Epithelial cell of prostate (primary cell): ENCODE results near the gene ACAP3.
A peak's percentile ranks its signal among the peaks of the same experiment; 100 is the strongest.

Experiments used
- DNase-seq: peaks from one replicate; pipeline ENCODE4 v3.0.0-alpha.2; 2011; ENCODE audit warnings: low read depth, low spot score
- H3K27ac ChIP-seq: fragments of 450-650 bp; 2 replicates; pipeline ENCODE4 v1.5.1; 2017; ENCODE audit warnings: mild to moderate bottlenecking

Gene ACAP3

GRCh38 chr1:1307923-1308755, at the start of gene ACAP3, which contains the start of gene PUSL1:
ACAP3 (minus strand) TSS chr1:1307930; CDS start chr1:1307815, 115 bp downstream.
PUSL1 (plus strand) TSS chr1:1308597; CDS start chr1:1308644, 47 bp downstream.
- peak; percentile 70 for DNase-seq
- peak within 1 kb of the TSS; percentile 87 for H3K27ac ChIP-seq

- no peak overlapping the region for H3K27ac ChIP-seq
- DNase-seq: no peak
Measured at GRCh38 chr1:1356796-1357401, 49.2 kb upstream of the ACAP3 start.

DNA sequence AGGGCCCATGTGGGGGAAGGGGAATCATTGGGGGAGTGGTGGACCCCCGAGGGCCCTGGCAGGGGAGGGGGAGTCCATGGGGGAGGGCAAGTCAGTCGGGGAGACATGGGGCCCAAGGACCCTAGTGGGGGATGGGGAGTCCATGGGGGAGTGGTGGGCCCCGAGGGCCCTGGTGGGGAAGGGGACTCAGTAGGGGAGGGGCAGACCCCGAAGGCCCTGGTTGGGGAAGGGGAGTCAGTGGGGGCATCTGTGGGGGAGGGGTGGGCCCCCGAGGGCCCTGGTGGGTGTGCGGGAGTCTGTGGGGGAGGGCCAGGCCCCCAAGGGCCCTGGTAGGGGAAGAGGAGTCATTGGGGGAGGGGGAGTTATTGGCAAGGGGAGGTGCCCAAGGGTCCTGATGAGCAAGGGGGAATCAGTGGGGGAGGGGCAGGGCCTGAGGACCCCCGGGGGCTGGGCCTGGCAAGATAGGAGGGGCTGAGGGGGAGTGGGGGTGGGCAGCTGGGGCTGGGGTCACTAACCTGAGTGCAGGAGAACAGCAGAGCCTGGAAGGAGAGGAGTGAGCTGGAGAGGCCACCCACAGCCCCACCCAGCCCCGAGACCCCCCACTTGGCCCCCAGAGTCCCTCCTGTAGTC, 48.6 kb upstream of the ACAP3 start:
- no peak overlapping the region for H3K27ac ChIP-seq
- DNase-seq: no peak

- DNase-seq: no peak
- no peak overlapping the region for H3K27ac ChIP-seq
Measured at GRCh38 chr1:1355416-1355815, 47.7 kb upstream of the ACAP3 start.

GRCh38 chr1:1354271-1355247, 46.8 kb upstream of the ACAP3 start:
- DNase-seq: no peak
- H3K27ac ChIP-seq: no peak overlapping the region

- no peak overlapping the region for H3K27ac ChIP-seq
- no peak for DNase-seq
Measured at GRCh38 chr1:1353389-1354151, 45.8 kb upstream of the ACAP3 start.

DNA sequence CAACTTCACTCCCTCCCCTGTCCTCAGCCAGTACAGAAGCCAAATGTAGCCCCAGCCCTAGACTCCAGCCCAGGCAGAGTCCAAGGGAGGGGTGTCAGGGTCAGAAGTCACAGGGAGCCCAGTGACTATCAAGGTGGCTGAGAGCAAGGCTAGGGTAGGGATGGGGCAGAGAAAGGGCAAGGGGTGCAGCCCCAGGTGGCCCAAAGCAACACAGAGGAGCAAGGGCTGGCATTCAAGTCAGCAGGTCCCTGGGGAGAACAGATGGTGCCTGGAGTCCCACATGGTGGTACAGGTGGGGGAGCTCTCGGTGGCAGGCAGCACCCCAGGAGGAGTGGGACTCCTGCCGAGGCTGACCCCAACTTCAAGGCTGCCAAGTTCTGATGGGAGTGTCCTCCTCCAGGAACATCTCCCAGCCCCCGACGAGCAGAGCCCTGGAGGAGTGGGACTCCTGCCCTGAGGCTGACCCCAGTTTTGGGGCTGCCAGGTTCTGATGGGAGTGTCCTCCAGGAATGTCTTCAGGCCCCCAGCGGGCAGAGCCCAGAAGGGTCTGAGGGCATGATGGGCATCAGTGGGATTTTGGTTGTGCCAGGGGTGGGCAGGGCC, 45.2 kb upstream of the ACAP3 start:
- DNase-seq: no peak
- H3K27ac ChIP-seq: no peak overlapping the region

DNA sequence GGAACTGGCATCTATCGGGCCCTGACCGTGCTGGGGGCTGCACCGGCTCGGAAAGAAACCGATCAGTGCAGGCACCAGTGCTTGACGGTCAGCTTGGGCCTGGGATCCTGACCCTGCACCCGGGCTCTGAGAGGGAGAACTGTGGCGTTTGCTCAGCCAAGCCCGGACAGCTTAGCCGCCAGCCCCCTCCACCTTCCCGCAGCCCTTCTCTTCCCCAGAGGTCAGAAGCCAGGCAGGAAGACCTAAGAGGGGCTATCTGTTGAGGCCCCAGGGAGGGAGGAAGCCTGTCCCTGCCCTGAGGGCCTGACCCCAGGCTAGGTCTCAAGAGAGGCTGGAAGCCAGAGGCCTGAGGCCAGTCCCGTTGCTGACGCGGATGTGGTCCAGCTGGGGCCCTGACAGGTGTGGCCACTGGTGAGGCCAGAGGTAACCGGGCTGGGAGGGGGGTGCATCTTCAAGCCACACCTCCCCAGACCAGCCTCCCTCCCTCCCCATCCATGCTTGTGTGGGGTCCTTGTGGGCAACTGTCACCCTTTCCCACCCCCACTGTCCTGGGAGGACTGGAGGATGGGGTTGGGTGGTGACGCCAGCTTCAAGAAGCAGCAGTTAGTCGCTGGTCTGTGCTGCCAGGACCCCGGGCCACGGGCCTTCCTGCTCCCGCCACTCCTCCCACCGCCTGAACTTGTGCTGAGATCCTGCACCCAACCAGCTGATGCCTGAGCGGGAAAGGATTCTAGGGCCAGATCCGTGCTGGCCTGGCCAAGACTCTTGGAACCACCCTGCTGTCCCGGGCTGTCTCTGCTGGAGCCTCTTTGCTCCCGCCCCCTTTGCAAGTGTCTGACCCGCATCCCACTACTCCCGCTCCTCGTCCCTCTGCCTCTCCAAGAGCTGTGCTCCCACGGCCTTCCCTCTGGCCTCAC, 44.0 kb upstream of the ACAP3 start:
- H3K27ac ChIP-seq: no peak overlapping the region

DNA sequence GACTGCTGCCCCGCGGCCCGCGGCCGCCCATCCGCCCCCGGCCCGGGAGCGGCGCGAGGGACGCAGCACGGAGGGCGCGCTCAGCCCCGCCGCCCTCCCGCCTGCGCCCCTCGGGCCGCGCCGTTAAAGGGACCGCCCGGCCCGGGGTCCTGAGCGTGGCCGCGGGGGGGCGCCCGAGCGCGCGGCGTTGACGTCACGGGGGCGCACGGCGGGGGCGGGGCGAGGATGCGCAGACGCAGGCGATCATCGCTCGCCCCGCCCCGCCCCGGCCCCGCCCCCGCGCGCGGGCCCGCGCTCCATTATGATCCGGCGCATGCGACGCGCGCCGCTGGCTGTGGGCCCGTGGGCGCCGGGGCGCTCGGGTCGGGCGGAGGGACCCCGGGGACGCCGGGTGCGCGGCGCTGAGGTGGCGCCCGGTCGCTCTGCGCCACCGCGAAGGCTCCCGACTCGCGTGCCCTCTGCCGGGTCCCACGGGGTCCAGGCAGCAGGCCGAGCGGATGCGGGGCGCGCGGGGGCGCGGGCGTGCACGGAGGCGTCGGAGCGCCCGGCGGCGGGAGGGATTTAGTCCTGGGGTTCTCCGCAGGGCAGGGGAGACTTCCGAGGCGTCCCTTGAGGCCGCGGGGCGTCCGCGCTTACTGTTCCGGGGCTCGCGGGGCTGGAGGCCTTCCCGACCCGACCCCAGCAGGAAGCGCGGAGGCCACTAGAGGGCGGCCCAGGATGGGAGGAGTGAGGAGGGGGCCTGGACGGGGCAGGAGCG, 41.7 kb upstream of the ACAP3 start, which contains the start of gene DVL1:
TSS of gene DVL1 (minus strand) at position 163 of the 757 bp plus-strand sequence. CDS start 353 bp downstream, outside the sequence.
- DNase-seq: no peak
- peak within 1 kb of the TSS; percentile 98 for H3K27ac ChIP-seq

More for the DNA sequence above, 44.0 kb upstream of the ACAP3 start:
- no peak for DNase-seq

DNA sequence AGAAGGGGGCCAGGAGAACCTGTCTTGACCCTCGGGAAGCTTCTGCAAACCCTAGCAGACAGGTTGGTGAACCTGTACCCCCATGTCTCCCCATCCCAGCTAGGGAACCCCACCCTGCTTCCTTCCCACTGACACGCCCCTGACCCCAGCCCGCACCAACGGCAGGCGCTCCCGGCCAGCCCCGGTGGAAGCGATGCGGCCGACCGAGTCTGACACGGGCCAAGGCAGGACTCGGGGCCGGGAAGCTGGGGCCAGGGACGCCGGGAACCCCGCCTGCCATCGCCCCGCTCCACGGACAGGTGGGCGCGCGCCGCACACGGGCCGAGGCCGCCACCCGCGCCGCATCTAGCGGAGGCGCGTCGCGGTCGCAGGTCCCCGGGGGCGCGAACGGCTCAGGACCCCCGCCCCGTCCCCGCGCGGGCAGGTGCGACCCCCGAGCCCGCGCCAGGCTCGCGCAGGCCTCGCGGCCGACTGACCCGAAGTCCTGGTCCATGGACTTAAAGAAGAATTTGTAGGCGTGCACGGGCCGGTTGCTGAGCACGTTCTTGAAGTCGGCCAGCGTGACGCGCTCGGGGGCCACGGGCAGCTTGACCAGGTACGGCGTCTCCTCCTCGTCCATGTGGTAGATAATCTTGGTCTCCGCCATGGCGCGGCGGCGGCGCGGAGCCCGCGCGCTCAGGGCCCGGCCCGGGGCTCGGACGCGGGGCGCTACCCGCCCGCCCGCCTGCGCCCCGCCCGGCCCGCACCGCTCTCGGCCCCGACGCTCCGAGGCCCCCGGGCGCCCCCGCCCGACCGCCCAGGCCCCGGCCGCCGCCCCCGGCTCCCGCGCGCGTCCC, 40.9 kb upstream of the ACAP3 start:
- peak overlapping the region; percentile 98 for H3K27ac ChIP-seq
- no peak for DNase-seq

- no peak for DNase-seq
- H3K27ac ChIP-seq: peak overlapping the region; percentile 98
Measured at GRCh38 chr1:1347663-1348419, 40.1 kb upstream of the ACAP3 start.

DNA sequence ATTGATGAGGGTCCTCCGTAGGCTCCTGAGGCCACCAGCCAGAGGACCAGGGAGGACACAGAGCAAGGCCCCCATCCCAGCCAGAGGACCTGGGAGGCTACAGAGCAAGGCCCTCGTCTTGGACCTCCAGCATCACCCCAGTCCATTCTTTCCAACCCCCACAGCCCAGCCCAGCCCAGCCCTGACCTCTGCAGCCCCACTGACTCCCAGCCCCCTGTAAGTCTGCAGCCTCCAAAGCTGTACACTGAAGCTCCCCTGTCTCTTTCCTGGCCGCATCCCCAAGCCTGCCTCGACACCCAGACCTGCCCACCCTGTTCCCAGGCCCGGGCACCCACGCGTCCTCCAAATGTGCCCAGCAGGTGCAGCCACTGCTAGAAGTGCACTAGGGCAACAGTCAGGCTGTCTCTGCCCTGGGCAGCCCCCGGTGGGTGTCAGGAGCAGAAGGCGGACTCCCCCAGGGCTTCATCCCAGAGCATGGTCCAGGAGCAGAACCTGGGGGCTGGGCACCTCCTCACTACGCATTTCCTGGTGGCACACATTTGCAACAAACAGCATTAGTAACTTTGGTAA, 39.4 kb upstream of the ACAP3 start:
- peak overlapping the region; percentile 98 for H3K27ac ChIP-seq
- DNase-seq: no peak

GRCh38 chr1:1346501-1346890, 38.8 kb upstream of the ACAP3 start:
- H3K27ac ChIP-seq: peak overlapping the region; percentile 98
- DNase-seq: no peak

DNA sequence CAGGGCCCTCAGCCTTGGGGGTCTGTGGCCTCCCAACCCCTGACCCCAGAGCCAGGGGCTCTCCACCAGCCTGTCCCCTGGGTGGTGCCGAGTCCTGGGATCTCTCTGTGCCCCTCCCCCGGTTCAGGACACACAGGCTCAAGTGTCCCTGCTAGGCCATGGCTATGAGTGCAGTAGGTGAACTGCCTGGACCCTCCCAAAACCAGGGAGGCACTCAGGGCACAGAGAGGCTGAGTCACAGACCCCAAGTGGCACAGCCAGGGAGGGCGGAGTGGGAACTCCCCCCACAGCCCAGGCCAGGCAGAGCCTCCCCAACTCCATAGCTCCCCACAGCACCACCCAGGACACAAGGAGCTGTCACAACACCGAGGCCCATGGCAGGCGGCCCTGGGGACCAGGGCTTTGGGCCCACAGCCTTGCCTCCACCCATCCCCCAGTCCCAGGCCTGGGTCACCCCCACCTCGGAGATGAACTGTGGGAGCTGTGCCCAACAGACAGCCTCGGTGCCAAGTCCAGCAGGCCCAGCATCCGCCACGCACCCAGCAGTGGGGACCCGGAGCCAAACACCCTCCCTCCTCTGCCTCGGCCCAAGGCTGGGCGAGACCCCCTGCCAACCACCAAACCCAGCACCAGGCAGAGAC, 38.2 kb upstream of the ACAP3 start:
- DNase-seq: no peak
- peak overlapping the region; percentile 98 for H3K27ac ChIP-seq

DNA sequence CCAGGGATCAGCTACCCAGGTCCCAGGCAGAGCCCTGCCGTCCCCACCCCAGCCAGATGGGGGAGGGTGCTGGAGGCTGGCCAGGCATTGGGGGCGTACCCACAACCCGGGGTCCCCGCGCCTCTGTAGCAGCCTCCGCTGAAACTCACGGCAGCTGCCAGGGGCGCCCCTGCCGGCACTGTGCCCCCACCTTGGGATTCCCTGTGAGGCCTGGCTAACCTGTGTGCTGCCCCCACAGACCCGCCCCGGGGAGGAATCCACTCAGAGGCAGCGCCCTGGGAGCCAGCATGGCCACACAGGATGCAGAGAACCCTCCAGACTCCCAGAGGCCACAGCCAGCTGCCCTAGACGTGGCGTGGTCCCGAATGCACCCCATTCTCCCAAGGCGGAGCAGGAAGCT, 37.7 kb upstream of the ACAP3 start:
- H3K27ac ChIP-seq: peak overlapping the region; percentile 98

More for the DNA sequence above, 37.7 kb upstream of the ACAP3 start:
- no peak for DNase-seq
